IMR-90 (cell line): ENCODE results near the gene SLC24A3. TPM values are rescaled to one million over a fixed set of nuclear protein-coding genes. Genes with fewer than 3 reads are reported as not detected.

Source experiments
- ATAC-seq: fragments of 200-7000 bp; cut with Tn5 transposase; 2 replicates; pipeline ENCODE4 v1.9.1; 2020; ENCODE audit warnings: low read depth, mild to moderate bottlenecking, moderate library complexity
- BruUV-seq: library from RNA; stranded (reverse); fragments of 400-500 nt; replicated peaks from 2 replicates; lab custom pipeline; 2021; lab: Mats Ljungman, UMichigan
- CTCF ChIA-PET: fragments of 300-600 bp; formaldehyde crosslinking; extraction: SDS; loops from one replicate; lab custom pipeline; 2021; ENCODE audit warnings: antibody characterized with exemption; lab: Yijun Ruan, JAX
- POLR2A ChIA-PET: fragments of 300-600 bp; sonication (Branson Sonifier 250); formaldehyde crosslinking; loops from one replicate; lab custom pipeline; 2022; ENCODE audit warnings: antibody characterized with exemption; ENCODE audit not compliant: unreplicated experiment; lab: Charles Lee
- DNase-seq: peaks from one replicate; pipeline ENCODE4 v3.0.0; 2013
- H2AFZ ChIP-seq: replicated peaks from 2 replicates; pipeline ENCODE3; 2013; ENCODE audit warnings: low read length, mild to moderate bottlenecking; ENCODE audit not compliant: poor library complexity
- H2AK5ac ChIP-seq: 2 replicates; pipeline ENCODE4 v1.6.1; 2013; ENCODE audit warnings: low read depth, low read length, inconsistent platforms
- H2AK9ac ChIP-seq: replicated peaks from 2 replicates; pipeline ENCODE3; 2013; ENCODE audit warnings: mild to moderate bottlenecking, low read depth, low read length, moderate library complexity; ENCODE audit not compliant: poor library complexity
- H2BK120ac ChIP-seq: 2 replicates; pipeline ENCODE4 v1.6.1; 2013; ENCODE audit warnings: low read depth, low read length, inconsistent platforms
- H2BK15ac ChIP-seq: 3 replicates; pipeline ENCODE4 v1.6.1; 2013; ENCODE audit warnings: low read depth, low read length, inconsistent platforms
- H2BK20ac ChIP-seq: 2 replicates; pipeline ENCODE4 v1.6.1; 2013; ENCODE audit warnings: low read depth, mild to moderate bottlenecking, inconsistent platforms, low read length, moderate library complexity
- H2BK5ac ChIP-seq: 2 replicates; pipeline ENCODE4 v1.6.1; 2013; ENCODE audit warnings: mild to moderate bottlenecking, low read depth, low read length, inconsistent platforms; ENCODE audit not compliant: poor library complexity, severe bottlenecking
- H3K14ac ChIP-seq: replicated peaks from 2 replicates; pipeline ENCODE4 v1.6.1; 2013; ENCODE audit warnings: low read depth, low read length, inconsistent platforms
- H3K18ac ChIP-seq: 2 replicates; pipeline ENCODE4 v1.6.1; 2013; ENCODE audit warnings: low read depth, low read length, control low read depth
- H3K23ac ChIP-seq: 2 replicates; pipeline ENCODE4 v1.6.1; 2013; ENCODE audit warnings: low read depth, low read length, inconsistent platforms
- H3K27ac ChIP-seq: 2 replicates; pipeline ENCODE4 v1.5.1; 2013; ENCODE audit warnings: mild to moderate bottlenecking, control low read depth, low read length; ENCODE audit not compliant: insufficient read depth
- H3K27me3 ChIP-seq: 2 replicates; pipeline ENCODE4 v1.6.1; 2013; ENCODE audit warnings: low read length; ENCODE audit not compliant: control insufficient read depth, insufficient read depth
- H3K36me3 ChIP-seq: 2 replicates; pipeline ENCODE4 v1.6.1; 2013; ENCODE audit warnings: low read length, mixed read lengths; ENCODE audit not compliant: control insufficient read depth, insufficient read depth
- H3K4ac ChIP-seq: 2 replicates; pipeline ENCODE4 v1.6.1; 2013; ENCODE audit warnings: low read depth, low read length, inconsistent platforms
- H3K4me1 ChIP-seq: 2 replicates; pipeline ENCODE4 v1.6.1; 2013; ENCODE audit warnings: low read length, mixed read lengths; ENCODE audit not compliant: control insufficient read depth, insufficient read depth
- H3K4me2 ChIP-seq: 2 replicates; pipeline ENCODE4 v1.6.1; 2013; ENCODE audit warnings: low read depth, mild to moderate bottlenecking, control low read depth, low read length, moderate library complexity
- H3K4me3 ChIP-seq: 2 replicates; pipeline ENCODE4 v1.5.1; 2013; ENCODE audit warnings: low read depth, mild to moderate bottlenecking, control low read depth, low read length, moderate library complexity; ENCODE audit not compliant: insufficient read depth
- H3K56ac ChIP-seq: 2 replicates; pipeline ENCODE4 v1.6.1; 2013; ENCODE audit warnings: low read length, inconsistent platforms; ENCODE audit not compliant: insufficient read depth; ENCODE audit errors: extremely low read depth
- H3K79me1 ChIP-seq, 2 experiments: 2 replicates each; pipeline ENCODE4 v1.6.1; 2013; ENCODE audit warnings: low read length in 2 of 2, inconsistent platforms in 1 of 2, low read depth in 1 of 2
- H3K9ac ChIP-seq: 2 replicates; pipeline ENCODE4 v1.6.1; 2013; ENCODE audit warnings: low read depth, low read length, control low read depth
- H3K9me1 ChIP-seq: 2 replicates; pipeline ENCODE4 v1.6.1; 2013; ENCODE audit warnings: low read length, inconsistent platforms; ENCODE audit not compliant: insufficient read depth
- H3K9me3 ChIP-seq: 2 replicates; pipeline ENCODE4 v1.6.1; 2013; ENCODE audit warnings: low read length; ENCODE audit not compliant: control insufficient read depth, insufficient read depth
- H4K20me1 ChIP-seq: 2 replicates; pipeline ENCODE4 v1.6.1; 2013; ENCODE audit warnings: low read length, inconsistent platforms; ENCODE audit not compliant: insufficient read depth
- H4K5ac ChIP-seq: 2 replicates; pipeline ENCODE4 v1.6.1; 2013; ENCODE audit warnings: mild to moderate bottlenecking, low read depth, low read length, control low read depth
- H4K8ac ChIP-seq, 2 experiments: 2 replicates each; pipeline ENCODE4 v1.6.1; 2013; ENCODE audit warnings: low read depth in 2 of 2, low read length in 2 of 2, control low read depth in 1 of 2, inconsistent platforms in 1 of 2
- H4K91ac ChIP-seq: 2 replicates; pipeline ENCODE4 v1.6.1; 2013; ENCODE audit warnings: low read depth, low read length, inconsistent platforms; ENCODE audit not compliant: insufficient read depth
- MAZ ChIP-seq: IDR thresholded peaks from 2 replicates; pipeline ENCODE4 v1.6.1; 2012; ENCODE audit warnings: low read depth, mild to moderate bottlenecking, low read length, improper control_type of control experiment, moderate library complexity, borderline replicate concordance
- WGBS, 2 experiments: methylation state at CpG; one replicate each; pipeline versions ENCODE4 v1.1.5 to v1.1.7; 2013; ENCODE audit warnings: missing lambda C conversion rate in 2 of 2; ENCODE audit not compliant: insufficient read length in 1 of 2; ENCODE audit errors: extremely low coverage in 2 of 2; 5-methylcytosine and 5-hydroxymethylcytosine counted together
- dilution Hi-C: fragments of 300-500 bp; cut with HindIII; formaldehyde crosslinking; loops from one replicate; pipeline ENCODE4 v1.14.3; 2018; ENCODE audit warnings: low sequenced_read_pairs; ENCODE audit not compliant: unreplicated experiment
- in situ Hi-C: fragments of 300-500 bp; cut with MboI; formaldehyde crosslinking; loops from 3 replicates; pipeline ENCODE4 v1.14.3; 2019; ENCODE audit warnings: low sequenced_read_pairs, inconsistent platforms, mixed read lengths
- intact Hi-C: fragments of 100-400 bp; cut with micrococcal nuclease; formaldehyde crosslinking; loops from 2 replicates; pipeline ENCODE4 v1.10.0; 2022
- polyA plus RNA-seq, 3 experiments: library from polyadenylated mRNA; depleted of rRNA; stranded (reverse); fragments of >200 nt; gene quantifications; 2 replicates each; pipeline ENCODE4 v1.2.3, GENCODE V29; 2012; ENCODE audit warnings: low replicate concordance in 1 of 3
- total RNA-seq: library from RNA; depleted of rRNA; stranded (reverse); fragments of >200 nt; gene quantifications from 2 replicates; pipeline ENCODE4 v1.2.3, GENCODE V29; 2012
- TF ChIP-seq, protein P1 (sequence below): fragments of 150-350 bp; IDR thresholded peaks from 2 replicates; pipeline ENCODE4 v1.6.1; 2016; ENCODE audit warnings: low read depth, mild to moderate bottlenecking, low read length, moderate library complexity, borderline replicate concordance

Gene SLC24A3
- total and polyA plus RNA-seq, 2 of the 4 experiments (the other 2 are of a cell fraction), result not detected

GRCh38 chr20:19252451-19253120 is 40.1 kb downstream of the SLC24A3 start:
- H3K9ac ChIP-seq, result no peak overlapping the region
- no peak overlapping the region for H3K18ac ChIP-seq
- H3K9me3 ChIP-seq, result peaks cover 3% of the 10 kb centered on the region; the same call in 1 of the 2 replicates
- no peaks in the 10 kb centered on the region for H3K27me3 ChIP-seq
- H2AK9ac ChIP-seq, result no peak overlapping the region
- H3K79me1 ChIP-seq, result no peaks in the 10 kb centered on the region
- no peak overlapping the region for H2BK15ac ChIP-seq
- H3K4me3 ChIP-seq, result no peak overlapping the region
- H3K56ac ChIP-seq, result no peak overlapping the region
- ChIA-PET POLR2A (no interaction called here), CTCF (interaction anchor here (0.7 kb wide), 1 partner anchor 332 kb away, joined by 3 read pairs; no protein-coding TSS in a partner anchor)
- dilution Hi-C loops (no loop called here), in situ Hi-C loops (no loop called here), intact Hi-C loops (no loop called here)
- no peak for TF ChIP-seq MAZ
- TF ChIP-seq, protein P1, sequence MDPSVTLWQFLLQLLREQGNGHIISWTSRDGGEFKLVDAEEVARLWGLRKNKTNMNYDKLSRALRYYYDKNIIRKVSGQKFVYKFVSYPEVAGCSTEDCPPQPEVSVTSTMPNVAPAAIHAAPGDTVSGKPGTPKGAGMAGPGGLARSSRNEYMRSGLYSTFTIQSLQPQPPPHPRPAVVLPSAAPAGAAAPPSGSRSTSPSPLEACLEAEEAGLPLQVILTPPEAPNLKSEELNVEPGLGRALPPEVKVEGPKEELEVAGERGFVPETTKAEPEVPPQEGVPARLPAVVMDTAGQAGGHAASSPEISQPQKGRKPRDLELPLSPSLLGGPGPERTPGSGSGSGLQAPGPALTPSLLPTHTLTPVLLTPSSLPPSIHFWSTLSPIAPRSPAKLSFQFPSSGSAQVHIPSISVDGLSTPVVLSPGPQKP, result no peak
- no peak overlapping the region for H3K4me2 ChIP-seq
- no peaks in the 10 kb centered on the region for H3K9me1 ChIP-seq
- H4K20me1 ChIP-seq, result no peaks in the 10 kb centered on the region
- H4K5ac ChIP-seq, result no peak overlapping the region
- no peak overlapping the region for H3K14ac ChIP-seq
- no TSS peak for BruUV-seq
- H3K4ac ChIP-seq, result no peak overlapping the region
- H4K91ac ChIP-seq, result no peak overlapping the region
- H2BK20ac ChIP-seq, result no peak overlapping the region
- H2BK5ac ChIP-seq, result no peak overlapping the region
- no peaks in the 10 kb centered on the region for H3K36me3 ChIP-seq
- H2BK120ac ChIP-seq, result no peak overlapping the region
- no peak for DNase-seq
- no peak overlapping the region for H3K27ac ChIP-seq
- no peak for ATAC-seq
- no peak overlapping the region for H3K23ac ChIP-seq
- no peak overlapping the region for H2AK5ac ChIP-seq
- no CpG with 5 or more reads among the region's 5 CpGs for WGBS, 2 experiments
- H3K4me1 ChIP-seq, result no peaks in the 10 kb centered on the region
- no peak overlapping the region for H4K8ac ChIP-seq
- no peak overlapping the region for H2AFZ ChIP-seq
